K562 (cell line): Measurements from ENCODE around the gene SLC2A10. TPM values are rescaled to one million over a fixed set of nuclear protein-coding genes. Genes with fewer than 3 reads are reported as not detected.

Experiments
- AFF4 ChIP-seq: sonication (generic); formaldehyde crosslinking; IDR thresholded peaks from 2 replicates; pipeline ENCODE4 v1.8.0; 2023; ENCODE audit warnings: mild to moderate bottlenecking, missing genetic modification reagents
- NKRF ChIP-seq: fragments of 450-650 bp; IDR thresholded peaks from 2 replicates; pipeline ENCODE4 v1.6.1; 2016; ENCODE audit warnings: borderline replicate concordance
- PTBP1 ChIP-seq: fragments of 200-400 bp; formaldehyde crosslinking; IDR thresholded peaks from 2 replicates; pipeline ENCODE4 v1.6.1; 2017; ENCODE audit warnings: low read depth, low read length
- polyA plus RNA-seq, 8 experiments: library from polyadenylated mRNA; depleted of rRNA in 4 of 8; stranded (reverse) in 5 of 8; unstranded in 3 of 8; fragments of >200 nt; fragmentation: Nextera tagmentation in 2 of 8; fragmentation: Illumina TruSeq in 1 of 8; extraction: Ambion mirVana in 2 of 8; extraction: Trizol in 1 of 8; gene quantifications; 2 replicates each; pipeline versions ENCODE4 v1.2.1 to v1.2.3, GENCODE V29; 2011 to 2014; ENCODE audit warnings: inconsistent platforms in 1 of 8, missing spikeins in 1 of 8
- total RNA-seq, 7 experiments: library from RNA; depleted of rRNA in 6 of 7; stranded (reverse); fragments of >200 nt in 6 of 7; fragmentation: Illumina TruSeq in 2 of 7; extraction: Trizol in 2 of 7; gene quantifications; 2 replicates each; pipeline versions ENCODE4 v1.2.1 to v1.2.3, GENCODE V29; 2011 to 2021; ENCODE audit warnings: low replicate concordance in 1 of 7

The SLC2A10 gene
- total and polyA plus RNA-seq, 9 of the 15 experiments (the other 6 are each of a cell fraction or from before 2014, with no cell fraction given): 0.01 to 1.8 (median 0.10) TPM

DNA sequence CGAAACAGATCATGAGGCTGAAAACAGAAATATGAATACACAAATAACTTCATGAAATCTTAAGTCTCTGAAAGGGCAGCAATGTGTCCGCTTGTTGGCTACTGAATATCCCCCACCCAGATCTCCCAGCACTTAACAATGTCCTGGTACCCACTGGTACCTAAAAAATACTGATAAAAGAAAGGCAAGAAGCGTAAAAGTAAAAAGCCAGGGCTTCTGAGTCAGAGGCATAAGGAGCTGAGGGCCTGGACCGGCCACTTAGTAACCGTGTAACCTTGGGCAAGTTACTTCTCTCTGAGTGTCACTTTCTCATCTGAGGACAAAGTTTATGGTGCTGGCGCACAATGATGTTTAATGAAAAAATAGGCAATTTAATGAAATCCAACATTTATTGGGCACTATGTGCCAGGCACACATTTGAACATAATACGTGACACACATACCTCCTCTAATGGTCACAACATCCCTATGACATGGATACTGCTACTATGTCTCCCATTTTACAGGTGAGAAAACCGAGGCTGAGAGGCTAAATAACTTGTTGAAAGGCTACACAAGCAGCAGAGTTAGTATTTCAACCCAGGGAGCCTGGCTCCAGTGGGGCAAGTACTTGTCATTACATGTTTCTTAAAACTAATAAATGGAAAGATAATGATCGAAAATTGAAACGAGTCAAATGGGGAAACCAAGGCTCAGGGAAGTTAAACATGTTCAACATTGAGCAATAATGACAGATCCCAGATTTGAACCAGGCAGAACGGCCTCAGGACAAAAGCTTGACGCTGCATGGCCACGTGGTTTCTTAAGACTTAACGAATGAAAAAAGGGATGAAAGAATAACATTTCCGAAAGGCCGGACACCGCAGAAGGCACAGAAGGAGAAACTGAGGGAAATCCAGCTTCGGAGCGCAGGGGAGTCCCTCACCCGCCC, 21.0 kb upstream of the SLC2A10 start (continued):
- TF ChIP-seq NKRF (peak; percentile 79; the same call in 1 of the 2 replicates), PTBP1 (no peak), AFF4 (CRISPR knock-in tag) (0 out of 2 replicates have a peak, but pooled peaks have one; percentile 1)
